Esophagus muscularis mucosa (tissue), 4 donors: Measurements from ENCODE around the gene SLC4A9.

Experiments
- EP300 ChIP-seq: sonication (generic); formaldehyde crosslinking; IDR thresholded peaks from one replicate; pipeline ENCODE4 v1.6.1; 2017; ENCODE audit warnings: antibody characterized with exemption
- POLR2AphosphoS5 ChIP-seq, 2 donors: sonication (generic); formaldehyde crosslinking; IDR thresholded peaks; one replicate each; pipeline ENCODE4 v1.6.1; 2017; ENCODE audit warnings: antibody characterized with exemption in 2 of 2
- TF ChIP-seq, protein P1 (sequence below), 3 experiments: fragments of 200-600 bp in 2 of 3; fragments of 450-650 bp in 1 of 3; sonication (generic) in 2 of 3; IDR thresholded peaks; one replicate each; pipeline ENCODE4 v1.5.1; 2017 to 2019; ENCODE audit warnings: antibody characterized with exemption in 3 of 3, mild to moderate bottlenecking in 2 of 3, moderate library complexity in 1 of 3

DNA sequence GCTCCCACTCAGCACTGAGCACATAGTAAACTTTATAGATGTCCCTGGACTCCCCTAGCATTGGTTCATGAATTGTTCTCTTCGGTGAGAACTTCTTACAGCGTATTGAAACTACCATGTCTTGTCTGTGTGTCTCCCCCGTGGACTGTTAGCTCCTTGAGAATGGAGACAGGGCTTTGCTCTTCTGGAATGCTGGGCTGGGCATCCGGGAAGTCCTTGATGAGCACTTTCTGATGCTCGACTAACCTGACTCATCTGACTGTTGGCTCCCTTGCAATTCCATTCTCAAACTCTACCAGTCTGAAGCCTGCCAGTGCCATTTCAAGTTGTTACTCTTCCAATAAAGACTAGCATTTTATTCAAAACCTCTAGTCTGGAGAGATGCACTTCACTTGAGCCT lies 42.1 kb upstream of the SLC4A9 start:
- TF ChIP-seq, protein P1, sequence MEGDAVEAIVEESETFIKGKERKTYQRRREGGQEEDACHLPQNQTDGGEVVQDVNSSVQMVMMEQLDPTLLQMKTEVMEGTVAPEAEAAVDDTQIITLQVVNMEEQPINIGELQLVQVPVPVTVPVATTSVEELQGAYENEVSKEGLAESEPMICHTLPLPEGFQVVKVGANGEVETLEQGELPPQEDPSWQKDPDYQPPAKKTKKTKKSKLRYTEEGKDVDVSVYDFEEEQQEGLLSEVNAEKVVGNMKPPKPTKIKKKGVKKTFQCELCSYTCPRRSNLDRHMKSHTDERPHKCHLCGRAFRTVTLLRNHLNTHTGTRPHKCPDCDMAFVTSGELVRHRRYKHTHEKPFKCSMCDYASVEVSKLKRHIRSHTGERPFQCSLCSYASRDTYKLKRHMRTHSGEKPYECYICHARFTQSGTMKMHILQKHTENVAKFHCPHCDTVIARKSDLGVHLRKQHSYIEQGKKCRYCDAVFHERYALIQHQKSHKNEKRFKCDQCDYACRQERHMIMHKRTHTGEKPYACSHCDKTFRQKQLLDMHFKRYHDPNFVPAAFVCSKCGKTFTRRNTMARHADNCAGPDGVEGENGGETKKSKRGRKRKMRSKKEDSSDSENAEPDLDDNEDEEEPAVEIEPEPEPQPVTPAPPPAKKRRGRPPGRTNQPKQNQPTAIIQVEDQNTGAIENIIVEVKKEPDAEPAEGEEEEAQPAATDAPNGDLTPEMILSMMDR (IDR thresholded peaks at IDR 0.05): no peak
- TF ChIP-seq EP300: no peak
- no peak for TF ChIP-seq POLR2AphosphoS5 (IDR thresholded peaks at IDR 0.05)
